Activated CD4-positive, alpha-beta T cell treated with anti-CD3 and anti-CD28 coated beads for 36 hours (primary cell): Measurements from ENCODE around the gene SLC25A38. TPM values are rescaled to one million over a fixed set of nuclear protein-coding genes. Genes with fewer than 3 reads are reported as not detected.

Experiments
- ATAC-seq: fragments of 200-7000 bp; cut with Tn5 transposase; one replicate; pipeline ENCODE4 v1.10.0; 2021; ENCODE audit warnings: mild to moderate bottlenecking, moderate library complexity
- CTCF ChIA-PET: fragments of 350-600 bp; sonication (Branson Sonifier 250); formaldehyde crosslinking; loops from one replicate; lab custom pipeline; 2021; ENCODE audit warnings: antibody characterized with exemption; lab: Charles Lee
- POLR2A ChIA-PET: fragments of 350-600 bp; sonication (Branson Sonifier 250); formaldehyde crosslinking; loops from one replicate; lab custom pipeline; 2021; ENCODE audit warnings: antibody characterized with exemption, inconsistent platforms; lab: Charles Lee
- DNase-seq: peaks from one replicate; pipeline ENCODE4 v3.0.0-alpha.2; 2020
- H3K27ac Mint-ChIP-seq: one replicate; pipeline ENCODE4 v1.8.0; 2021; ENCODE audit warnings: mixed read lengths
- H3K27me3 Mint-ChIP-seq: one replicate; pipeline ENCODE4 v1.8.0; 2021; ENCODE audit warnings: mixed read lengths
- H3K36me3 Mint-ChIP-seq: one replicate; pipeline ENCODE4 v1.8.0; 2021; ENCODE audit warnings: low read depth, mixed read lengths
- H3K4me1 Mint-ChIP-seq: one replicate; pipeline ENCODE4 v1.8.0; 2021; ENCODE audit warnings: mixed read lengths
- H3K4me3 Mint-ChIP-seq: one replicate; pipeline ENCODE4 v1.8.0; 2021; ENCODE audit warnings: mild to moderate bottlenecking, moderate library complexity, mixed read lengths
- H3K9me3 Mint-ChIP-seq: one replicate; pipeline ENCODE4 v1.8.0; 2021; ENCODE audit warnings: low read depth, mixed read lengths
- intact Hi-C, 2 experiments: fragments of 100-400 bp; cut with DNase I in 1 of 2; cut with micrococcal nuclease in 1 of 2; formaldehyde crosslinking; loops; one replicate each; pipeline versions ENCODE4 v1.14.2 to v1.15.1; 2022 to 2024; cut with DNase I, micrococcal nuclease
- total RNA-seq, 2 experiments: library from RNA; stranded (reverse); gene quantifications; one replicate each; pipeline ENCODE4 v1.2.3, GENCODE V29; 2021

Gene SLC25A38
- total RNA-seq = 10 to 100 TPM; 23.0 to 24.8 TPM

DNA sequence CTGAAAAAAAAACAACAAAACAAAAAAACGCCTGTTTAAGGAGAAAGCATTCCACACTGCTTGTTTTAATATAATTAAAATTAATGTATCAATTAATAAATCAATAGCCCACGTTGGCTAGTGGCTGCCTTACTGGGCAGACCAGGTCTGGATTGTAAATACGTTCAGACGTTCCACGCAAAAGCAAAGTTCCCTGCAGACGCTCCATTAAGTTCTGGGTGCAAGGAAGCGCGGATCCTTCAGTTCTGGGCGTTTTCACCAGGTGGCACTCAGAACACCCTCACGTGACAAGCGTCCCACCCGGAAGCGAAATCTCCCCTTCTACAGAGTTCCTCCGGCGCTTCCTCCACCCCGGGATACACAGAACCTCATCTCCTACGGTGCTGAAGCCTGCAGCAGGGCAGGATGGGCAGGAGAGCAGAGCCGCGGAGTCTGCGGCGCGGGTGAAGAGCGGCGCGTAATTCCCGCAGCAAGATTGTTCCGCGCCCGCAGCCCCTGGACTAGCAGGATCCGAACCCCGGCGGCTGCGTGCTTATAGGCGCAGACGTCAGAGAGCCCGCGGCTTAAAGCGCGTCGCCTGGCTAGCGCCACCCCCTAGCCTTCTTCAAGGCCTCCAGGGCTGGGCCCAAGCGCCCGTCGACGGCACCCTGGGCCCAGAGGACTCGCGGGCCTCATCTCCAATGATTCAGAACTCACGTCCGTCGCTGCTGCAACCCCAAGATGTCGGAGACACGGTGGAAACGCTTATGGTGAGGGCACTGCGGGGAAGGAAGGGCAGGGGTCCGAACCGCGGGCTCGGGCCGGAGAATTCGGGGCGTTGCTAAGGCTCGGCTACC is at the start of gene SLC25A38:
TSS of gene SLC25A38 (plus strand) at position 326 of the 836 bp plus-strand sequence. CDS start at position 681, 355 bp downstream.
- Mint-ChIP-seq H3K9me3 (no peaks in the 10 kb centered on the region), H3K36me3 (peaks cover 6% of the 10 kb centered on the region), H3K4me3 (peak within 1 kb of the TSS; percentile 97), H3K27me3 (no peaks in the 10 kb centered on the region), H3K4me1 (peaks cover 43% of the 10 kb centered on the region), H3K27ac (peak within 1 kb of the TSS; percentile 97)
- DNase-seq (peak; percentile 91), ATAC-seq (peak; percentile 88)
- ChIA-PET CTCF (interaction anchor here (1.0 kb wide), 1 partner anchor 91 kb away, joined by 3 read pairs; no protein-coding TSS in a partner anchor), POLR2A (no interaction called here)
- intact Hi-C loops = loop anchor here (1.0 to 10.0 kb wide), 7 partner anchors 23 to 886 kb away; partner anchors contain the start of genes GORASP1 (in 2 of the 2), TTC21A (in 2 of the 2), EXOG (in 1 of the 2) and RPSA (in 1 of the 2)

DNA sequence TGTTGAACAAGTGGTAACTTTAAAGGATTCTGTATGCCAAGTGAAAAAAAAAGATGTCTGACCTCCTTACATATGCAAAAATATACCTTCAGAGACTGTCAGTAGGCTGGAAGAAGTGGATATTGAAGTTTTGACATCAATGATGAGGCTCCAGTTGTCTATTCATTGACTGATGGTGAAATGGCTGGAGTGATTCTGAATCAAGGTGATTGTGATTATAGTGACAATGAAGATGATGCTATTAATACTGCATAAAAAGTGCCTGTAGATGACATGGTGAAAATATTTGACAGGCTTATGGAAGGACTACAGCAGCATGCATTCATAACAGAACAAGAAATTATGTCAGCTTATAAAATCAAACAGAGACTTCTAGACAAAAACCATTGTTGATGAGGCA is 49.6 kb upstream of the SLC25A38 start:
- Mint-ChIP-seq H3K4me1 (peaks cover 8% of the 10 kb centered on the region), H3K4me3 (no peak overlapping the region), H3K27me3 (no peaks in the 10 kb centered on the region), H3K9me3 (no peaks in the 10 kb centered on the region), H3K27ac (no peak overlapping the region), H3K36me3 (no peaks in the 10 kb centered on the region)
- ChIA-PET CTCF (no interaction called here), POLR2A (no interaction called here)
- ATAC-seq (no peak), DNase-seq (no peak)
- intact Hi-C loops = no loop called here

DNA sequence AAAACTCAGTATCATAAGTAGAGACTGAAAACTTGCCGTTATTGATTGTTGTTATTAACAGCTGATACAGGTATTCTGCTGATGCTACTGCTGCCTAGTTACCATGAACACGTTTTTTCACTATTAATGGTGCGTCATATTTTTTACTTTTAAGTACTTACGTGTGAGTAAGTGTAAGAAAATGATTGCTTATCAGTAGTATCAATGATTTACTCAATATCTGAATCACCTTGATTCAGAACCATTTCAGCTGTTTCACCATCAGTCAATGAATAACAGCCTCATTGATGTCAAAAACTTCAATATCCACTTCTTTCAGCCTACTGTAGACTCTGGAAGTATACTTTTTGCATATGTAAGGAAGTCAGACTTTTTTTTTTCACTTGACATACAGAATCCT is 49.0 kb upstream of the SLC25A38 start:
- no peak overlapping the region for H3K27ac Mint-ChIP-seq
- peaks cover 7% of the 10 kb centered on the region for H3K4me1 Mint-ChIP-seq
- CTCF ChIA-PET = no interaction called here
- H3K9me3 Mint-ChIP-seq = no peaks in the 10 kb centered on the region
- H3K4me3 Mint-ChIP-seq = no peak overlapping the region
- POLR2A ChIA-PET = no interaction called here
- no peaks in the 10 kb centered on the region for H3K27me3 Mint-ChIP-seq
- intact Hi-C loops = no loop called here
- no peak for DNase-seq
- ATAC-seq = no peak
- no peaks in the 10 kb centered on the region for H3K36me3 Mint-ChIP-seq

DNA sequence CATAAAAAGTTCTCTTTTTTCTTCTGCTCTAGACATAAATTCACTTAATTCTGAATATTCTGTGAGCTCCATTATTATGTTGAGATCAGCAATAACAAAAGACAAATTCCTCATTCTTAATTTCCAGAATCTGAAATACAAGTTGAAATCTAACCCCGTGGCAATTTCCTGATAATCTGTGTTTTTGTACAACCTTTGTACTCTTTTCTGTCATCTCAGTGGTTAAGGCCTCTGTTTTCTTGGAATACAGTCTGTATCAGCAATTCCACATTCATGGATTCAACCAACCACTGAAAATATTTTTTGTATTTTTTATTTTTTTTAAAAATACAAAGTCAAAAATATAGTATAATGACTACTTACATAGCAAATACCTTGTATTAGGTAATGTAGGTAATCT is 45.0 kb upstream of the SLC25A38 start:
- H3K27ac Mint-ChIP-seq = no peak overlapping the region
- intact Hi-C loops = no loop called here
- ChIA-PET CTCF (interaction anchor here (0.9 to 1.7 kb wide), 2 partner anchors 9 to 23 kb away, joined by 3 to 4 read pairs; no protein-coding TSS in a partner anchor), POLR2A (no interaction called here)
- no peaks in the 10 kb centered on the region for H3K36me3 Mint-ChIP-seq
- H3K4me3 Mint-ChIP-seq = no peak overlapping the region
- peaks cover 2% of the 10 kb centered on the region for H3K4me1 Mint-ChIP-seq
- no peaks in the 10 kb centered on the region for H3K27me3 Mint-ChIP-seq
- H3K9me3 Mint-ChIP-seq = no peaks in the 10 kb centered on the region
- no peak for DNase-seq
- ATAC-seq = no peak

DNA sequence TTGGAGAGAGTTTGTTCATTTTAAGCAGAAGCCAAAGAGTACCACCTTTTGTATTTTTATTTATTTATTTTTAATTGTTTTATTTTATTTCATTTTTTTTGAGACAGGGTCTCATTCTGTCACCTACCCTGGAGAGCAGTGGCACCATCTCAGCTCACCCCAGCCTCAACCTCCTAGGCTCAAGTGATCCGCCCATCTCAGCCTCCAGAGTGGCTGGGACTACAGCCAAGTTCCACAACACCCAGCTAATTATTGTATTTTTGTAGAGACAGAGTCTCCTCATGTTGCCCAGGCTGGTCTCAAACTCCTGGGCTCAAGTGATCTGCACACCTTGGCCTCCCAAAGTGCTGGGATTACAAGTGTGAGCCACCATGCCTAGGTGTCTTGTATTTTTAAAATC is 44.1 kb upstream of the SLC25A38 start:
- no peaks in the 10 kb centered on the region for H3K9me3 Mint-ChIP-seq
- no peak overlapping the region for H3K4me3 Mint-ChIP-seq
- DNase-seq (no peak), ATAC-seq (no peak)
- H3K36me3 Mint-ChIP-seq = no peaks in the 10 kb centered on the region
- H3K27ac Mint-ChIP-seq = no peak overlapping the region
- intact Hi-C loops = no loop called here
- CTCF ChIA-PET = no interaction called here
- POLR2A ChIA-PET = no interaction called here
- H3K4me1 Mint-ChIP-seq = peaks cover 10% of the 10 kb centered on the region
- H3K27me3 Mint-ChIP-seq = no peaks in the 10 kb centered on the region

- no peaks in the 10 kb centered on the region for H3K36me3 Mint-ChIP-seq
- CTCF ChIA-PET = no interaction called here
- intact Hi-C loops = no loop called here
- H3K4me1 Mint-ChIP-seq = peaks cover 33% of the 10 kb centered on the region
- DNase-seq (no peak), ATAC-seq (peak; percentile 33)
- no peak overlapping the region for H3K27ac Mint-ChIP-seq
- POLR2A ChIA-PET = no interaction called here
- H3K27me3 Mint-ChIP-seq = no peaks in the 10 kb centered on the region
- H3K4me3 Mint-ChIP-seq = no peak overlapping the region
- no peaks in the 10 kb centered on the region for H3K9me3 Mint-ChIP-seq
Measured at GRCh38 chr3:39343076-39343717, 40.0 kb upstream of the SLC25A38 start.

DNA sequence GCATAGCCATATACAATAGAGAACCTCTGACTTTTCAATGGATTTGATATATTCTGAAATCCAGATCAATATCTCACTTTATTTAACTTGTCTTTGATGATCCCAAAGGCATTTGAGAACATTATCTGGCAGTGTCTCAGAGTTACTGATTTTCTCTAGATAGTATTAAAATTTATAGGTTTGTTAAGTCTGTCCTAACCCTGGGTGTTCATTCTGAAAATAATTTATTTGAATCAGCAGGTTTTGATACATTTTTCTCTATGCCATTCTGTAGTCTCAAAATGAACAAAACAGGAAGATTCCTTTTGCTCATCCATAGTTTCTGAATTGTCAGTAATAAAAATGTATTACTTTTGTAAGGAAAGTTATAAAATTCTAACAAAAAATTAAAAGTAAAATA is 39.4 kb upstream of the SLC25A38 start:
- CTCF ChIA-PET = interaction anchor here (1.0 kb wide), 1 partner anchor 48 kb away, joined by 3 read pairs; no protein-coding TSS in a partner anchor
- DNase-seq (no peak), ATAC-seq (peak; percentile 43)
- H3K4me1 Mint-ChIP-seq = peaks cover 33% of the 10 kb centered on the region
- no peaks in the 10 kb centered on the region for H3K36me3 Mint-ChIP-seq
- POLR2A ChIA-PET = no interaction called here
- intact Hi-C loops = loop anchor here in 1 of 2 experiments (2.0 kb wide), 1 partner anchor 19 kb away; no protein-coding TSS in a partner anchor
- H3K27ac Mint-ChIP-seq = no peak overlapping the region
- H3K4me3 Mint-ChIP-seq = no peak overlapping the region
- H3K9me3 Mint-ChIP-seq = no peaks in the 10 kb centered on the region
- H3K27me3 Mint-ChIP-seq = no peaks in the 10 kb centered on the region

GRCh38 chr3:39344746-39345344 is 38.3 kb upstream of the SLC25A38 start:
- H3K4me1 Mint-ChIP-seq = peaks cover 33% of the 10 kb centered on the region
- POLR2A ChIA-PET = no interaction called here
- intact Hi-C loops = loop anchor here in 1 of 2 experiments (2.0 kb wide), 1 partner anchor 20 kb away; no protein-coding TSS in a partner anchor
- H3K27ac Mint-ChIP-seq = no peak overlapping the region
- H3K27me3 Mint-ChIP-seq = no peaks in the 10 kb centered on the region
- no peak for ATAC-seq
- no peak overlapping the region for H3K4me3 Mint-ChIP-seq
- no peaks in the 10 kb centered on the region for H3K9me3 Mint-ChIP-seq
- CTCF ChIA-PET = interaction anchor here (0.9 to 1.0 kb wide), 3 partner anchors 29 to 56 kb away, joined by 3 read pairs; no protein-coding TSS in a partner anchor
- DNase-seq = no peak
- no peaks in the 10 kb centered on the region for H3K36me3 Mint-ChIP-seq

DNA sequence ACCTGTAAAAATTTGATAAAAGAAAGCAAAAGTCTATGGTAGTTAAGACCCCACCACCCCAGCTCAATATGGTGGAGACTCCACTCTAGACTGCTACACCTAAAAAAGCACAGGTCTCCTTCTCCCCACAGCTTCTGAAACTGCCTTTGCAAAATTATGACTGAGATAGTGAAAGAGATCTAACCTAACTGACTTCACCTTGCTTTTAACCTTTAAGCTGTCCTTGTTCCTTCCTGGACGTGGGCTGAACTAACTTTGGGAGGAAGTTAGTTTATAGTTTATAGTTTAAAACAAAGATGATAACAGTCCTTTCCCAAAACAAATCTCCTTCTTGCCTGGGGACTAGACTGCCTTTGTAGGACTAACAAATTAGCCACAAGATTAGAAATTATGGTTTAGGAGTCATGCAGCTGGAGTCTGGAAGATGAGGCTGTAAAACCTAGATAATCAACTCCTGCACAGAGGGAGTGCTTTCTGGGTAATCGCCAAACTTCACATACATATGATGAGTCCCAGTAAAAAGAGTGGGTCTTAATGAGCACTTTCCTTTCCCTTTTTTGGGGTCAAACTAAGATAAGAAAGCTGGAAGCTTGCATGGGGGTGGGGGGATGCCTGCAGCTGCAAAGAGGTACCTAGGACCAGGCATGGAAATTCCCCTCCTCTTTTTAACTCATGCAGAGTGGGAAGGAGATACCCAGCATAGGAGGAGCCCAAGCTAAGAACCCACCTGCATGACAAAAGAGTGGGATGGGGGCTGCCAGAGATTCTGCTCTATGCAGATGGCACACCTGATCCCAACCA is 36.2 kb upstream of the SLC25A38 start:
- intact Hi-C loops = no loop called here
- Mint-ChIP-seq H3K36me3 (no peaks in the 10 kb centered on the region), H3K4me1 (peaks cover 33% of the 10 kb centered on the region), H3K4me3 (no peak overlapping the region), H3K27me3 (no peaks in the 10 kb centered on the region), H3K27ac (peak overlapping the region; percentile 32), H3K9me3 (no peaks in the 10 kb centered on the region)
- ATAC-seq = peak; percentile 91
- ChIA-PET CTCF (interaction anchor here (0.9 to 3.1 kb wide), 7 partner anchors 9 to 59 kb away, joined by 3 to 15 read pairs (median 4); no protein-coding TSS in a partner anchor), POLR2A (interaction anchor here (0.7 kb wide), 1 partner anchor 31 kb away, joined by 3 read pairs; no protein-coding TSS in a partner anchor)
- DNase-seq = no peak

GRCh38 chr3:39347586-39347876 is 35.6 kb upstream of the SLC25A38 start:
- H3K4me1 Mint-ChIP-seq = peaks cover 33% of the 10 kb centered on the region
- ChIA-PET POLR2A (no interaction called here), CTCF (interaction anchor here (0.8 to 3.1 kb wide), 8 partner anchors 10 to 59 kb away, joined by 3 to 15 read pairs (median 4); no protein-coding TSS in a partner anchor)
- no peak for DNase-seq
- no peaks in the 10 kb centered on the region for H3K36me3 Mint-ChIP-seq
- intact Hi-C loops = no loop called here
- ATAC-seq = no peak
- H3K27ac Mint-ChIP-seq = no peak overlapping the region
- H3K4me3 Mint-ChIP-seq = no peak overlapping the region
- H3K9me3 Mint-ChIP-seq = no peaks in the 10 kb centered on the region
- H3K27me3 Mint-ChIP-seq = no peaks in the 10 kb centered on the region
